Fibroblast of lung (primary cell): Measurements from ENCODE around the gene XYLT1. TPM values are rescaled to one million over a fixed set of nuclear protein-coding genes. Genes with fewer than 3 reads are reported as not detected.
A peak's percentile ranks its signal among the peaks of the same experiment; 100 is the strongest.

Experiments
- DNase-seq, 2 donors: peaks; one replicate each; pipeline versions ENCODE4 v3.0.0 to v3.0.0-alpha.2; 2010; ENCODE audit warnings: low read depth in 2 of 2
- H2AFZ ChIP-seq: 2 replicates; pipeline ENCODE4 v1.5.1; 2012; ENCODE audit warnings: low read length, control low read depth, inconsistent platforms
- H3K27ac ChIP-seq: 2 replicates; pipeline ENCODE4 v1.5.1; 2011; ENCODE audit warnings: low read length, control low read depth; ENCODE audit not compliant: insufficient read depth
- H3K27me3 ChIP-seq: 2 replicates; pipeline ENCODE4 v1.5.1; 2011; ENCODE audit warnings: mild to moderate bottlenecking, low read length; ENCODE audit not compliant: control insufficient read depth, insufficient read depth
- H3K36me3 ChIP-seq: 2 replicates; pipeline ENCODE4 v1.5.1; 2011; ENCODE audit warnings: low read length; ENCODE audit not compliant: control insufficient read depth, insufficient read depth
- H3K4me1 ChIP-seq: 2 replicates; pipeline ENCODE4 v1.5.1; 2011; ENCODE audit warnings: low read length; ENCODE audit not compliant: control insufficient read depth, insufficient read depth; ENCODE audit errors: extremely low read depth
- H3K4me2 ChIP-seq: 2 replicates; pipeline ENCODE4 v1.5.1; 2011; ENCODE audit warnings: low read length, control low read depth; ENCODE audit not compliant: insufficient read depth; ENCODE audit errors: extremely low read depth
- H3K4me3 ChIP-seq, 4 experiments: fragments of 200-600 bp in 1 of 4; sonication (generic) in 1 of 4; replicated peaks in 1 of 4; 2 replicates each; pipeline ENCODE4 v1.5.1; 2011 to 2016; ENCODE audit warnings: low read length in 4 of 4, low read depth in 3 of 4, mild to moderate bottlenecking in 3 of 4, control low read depth in 2 of 4, inconsistent platforms in 1 of 4, mixed read lengths in 1 of 4; ENCODE audit not compliant: insufficient read depth in 1 of 4; ENCODE audit errors: control extremely low read depth in 1 of 4
- H3K79me2 ChIP-seq: 2 replicates; pipeline ENCODE4 v1.5.1; 2012; ENCODE audit warnings: mild to moderate bottlenecking, low read length, inconsistent platforms; ENCODE audit not compliant: control insufficient read depth, insufficient read depth
- H3K9ac ChIP-seq: 2 replicates; pipeline ENCODE4 v1.5.1; 2011; ENCODE audit warnings: mild to moderate bottlenecking, low read length, control low read depth; ENCODE audit not compliant: insufficient read depth
- H3K9me3 ChIP-seq: 2 replicates; pipeline ENCODE4 v1.5.1; 2012; ENCODE audit warnings: low read depth, low read length; ENCODE audit not compliant: control insufficient read depth, insufficient read depth
- H4K20me1 ChIP-seq: 2 replicates; pipeline ENCODE4 v1.5.1; 2011; ENCODE audit warnings: low read length; ENCODE audit not compliant: control insufficient read depth, insufficient read depth; ENCODE audit errors: extremely low read depth
- EZH2 ChIP-seq: IDR thresholded peaks from 2 replicates; pipeline ENCODE4 v1.5.1; 2012; ENCODE audit warnings: low read length, control low read depth, mild to moderate bottlenecking; ENCODE audit errors: missing control alignments
- polyA plus RNA-seq, 2 donors: library from polyadenylated mRNA; depleted of rRNA in 1 of 2; stranded (reverse) in 1 of 2; unstranded in 1 of 2; fragments of >200 nt; gene quantifications; 2 replicates each; pipeline ENCODE4 v1.2.1, GENCODE V29; 2011 to 2012; ENCODE audit warnings: missing spikeins in 1 of 2
- total RNA-seq: library from RNA; depleted of rRNA; stranded (reverse); fragments of >200 nt; gene quantifications from 2 replicates; pipeline ENCODE4 v1.2.1, GENCODE V29; 2014
- TF ChIP-seq, protein P1 (sequence below), 2 donors: IDR thresholded peaks in 1 of 2; conservative IDR thresholded peaks in 1 of 2; 1 replicate in 1 of 2; 2 replicates in 1 of 2; pipeline ENCODE4 v1.5.1; 2011 to 2012; ENCODE audit warnings: low read length in 2 of 2, control low read depth in 1 of 2, inconsistent platforms in 1 of 2, low read depth in 1 of 2, mild to moderate bottlenecking in 1 of 2

XYLT1 gene
- total and polyA plus RNA-seq, 2 donors (not counting 1 experiment from before 2014, with no cell fraction given): 9.3 to 21.8 TPM

DNA sequence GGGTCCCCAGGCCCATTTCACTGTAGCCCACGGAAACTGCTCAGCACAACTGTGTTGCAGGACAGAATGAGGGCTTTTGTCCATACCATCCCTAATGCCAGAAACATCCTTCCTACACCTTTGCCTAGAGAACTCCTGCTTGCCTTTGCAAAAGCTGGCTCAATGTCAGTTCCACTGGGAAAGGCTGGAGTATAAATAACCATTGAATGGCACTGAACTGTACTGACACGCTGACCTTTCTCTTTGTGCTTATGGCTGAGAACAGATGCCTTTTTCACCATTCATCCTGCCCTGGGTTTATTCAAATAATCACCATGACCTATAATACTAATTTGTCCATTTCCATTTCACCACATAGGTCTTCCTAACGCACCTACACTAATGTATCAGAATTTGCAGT lies 300.3 kb downstream of the XYLT1 start:
- no peak overlapping the region for H3K27ac ChIP-seq
- H2AFZ ChIP-seq: no peak overlapping the region
- no peaks in the 10 kb centered on the region for H4K20me1 ChIP-seq
- TF ChIP-seq, protein P1, sequence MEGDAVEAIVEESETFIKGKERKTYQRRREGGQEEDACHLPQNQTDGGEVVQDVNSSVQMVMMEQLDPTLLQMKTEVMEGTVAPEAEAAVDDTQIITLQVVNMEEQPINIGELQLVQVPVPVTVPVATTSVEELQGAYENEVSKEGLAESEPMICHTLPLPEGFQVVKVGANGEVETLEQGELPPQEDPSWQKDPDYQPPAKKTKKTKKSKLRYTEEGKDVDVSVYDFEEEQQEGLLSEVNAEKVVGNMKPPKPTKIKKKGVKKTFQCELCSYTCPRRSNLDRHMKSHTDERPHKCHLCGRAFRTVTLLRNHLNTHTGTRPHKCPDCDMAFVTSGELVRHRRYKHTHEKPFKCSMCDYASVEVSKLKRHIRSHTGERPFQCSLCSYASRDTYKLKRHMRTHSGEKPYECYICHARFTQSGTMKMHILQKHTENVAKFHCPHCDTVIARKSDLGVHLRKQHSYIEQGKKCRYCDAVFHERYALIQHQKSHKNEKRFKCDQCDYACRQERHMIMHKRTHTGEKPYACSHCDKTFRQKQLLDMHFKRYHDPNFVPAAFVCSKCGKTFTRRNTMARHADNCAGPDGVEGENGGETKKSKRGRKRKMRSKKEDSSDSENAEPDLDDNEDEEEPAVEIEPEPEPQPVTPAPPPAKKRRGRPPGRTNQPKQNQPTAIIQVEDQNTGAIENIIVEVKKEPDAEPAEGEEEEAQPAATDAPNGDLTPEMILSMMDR (conservative IDR thresholded peaks at IDR 0.05 in 1 of 2, IDR thresholded peaks at IDR 0.05 in 1 of 2; ENCODE audit: low read depth in 1 of 2, low read length in 2 of 2): no peak
- TF ChIP-seq EZH2: no peak
- H3K36me3 ChIP-seq: no peaks in the 10 kb centered on the region
- no peaks in the 10 kb centered on the region for H3K4me1 ChIP-seq
- H3K27me3 ChIP-seq: no peaks in the 10 kb centered on the region
- no peak overlapping the region for H3K4me2 ChIP-seq
- H3K9me3 ChIP-seq: no peaks in the 10 kb centered on the region
- H3K79me2 ChIP-seq: no peaks in the 10 kb centered on the region
- DNase-seq: no peak
- no peak overlapping the region for H3K9ac ChIP-seq
- H3K4me3 ChIP-seq: no peak overlapping the region

DNA sequence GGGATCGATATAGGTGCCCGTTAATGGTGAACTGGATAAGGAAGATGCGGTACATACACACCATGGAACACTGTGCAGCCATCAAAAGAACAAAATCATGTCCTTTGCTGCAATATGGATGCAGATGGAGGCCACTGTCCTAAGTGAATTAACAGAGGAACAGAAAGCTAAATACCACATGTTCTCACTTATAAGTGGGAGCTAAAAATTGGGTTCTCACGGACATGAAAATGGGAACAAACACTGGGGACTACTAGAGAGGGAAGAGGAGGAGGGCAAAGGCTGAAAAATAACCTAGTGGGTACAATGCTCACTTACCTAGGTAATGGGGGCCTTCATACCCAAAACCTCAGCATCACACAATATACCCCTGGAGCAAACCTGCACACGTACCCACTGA lies 302.6 kb downstream of the XYLT1 start:
- TF ChIP-seq, protein P1 (conservative IDR thresholded peaks at IDR 0.05 in 1 of 2, IDR thresholded peaks at IDR 0.05 in 1 of 2; ENCODE audit: low read depth in 1 of 2, low read length in 2 of 2): no peak
- no peak for DNase-seq
- Histone ChIP-seq H3K79me2 (no peaks in the 10 kb centered on the region), H3K9me3 (no peaks in the 10 kb centered on the region), H3K4me1 (no peaks in the 10 kb centered on the region), H3K9ac (no peak overlapping the region), H3K4me3 (no peak overlapping the region), H2AFZ (no peak overlapping the region), H3K4me2 (no peak overlapping the region), H3K27ac (no peak overlapping the region), H4K20me1 (no peaks in the 10 kb centered on the region), H3K27me3 (no peaks in the 10 kb centered on the region), H3K36me3 (no peaks in the 10 kb centered on the region)

GRCh38 chr16:17166095-17166494 lies 304.7 kb downstream of the XYLT1 start:
- no peaks in the 10 kb centered on the region for H3K9me3 ChIP-seq

More at GRCh38 chr16:17166095-17166494, 304.7 kb downstream of the XYLT1 start:
- H3K9ac ChIP-seq: no peak overlapping the region
- no peaks in the 10 kb centered on the region for H3K27me3 ChIP-seq
- no peaks in the 10 kb centered on the region for H3K4me1 ChIP-seq
- H2AFZ ChIP-seq: no peak overlapping the region
- H3K4me3 ChIP-seq: no peak overlapping the region
- no peaks in the 10 kb centered on the region for H3K79me2 ChIP-seq
- H3K27ac ChIP-seq: no peak overlapping the region
- TF ChIP-seq, protein P1 (conservative IDR thresholded peaks at IDR 0.05 in 1 of 2, IDR thresholded peaks at IDR 0.05 in 1 of 2; ENCODE audit: low read depth in 1 of 2, low read length in 2 of 2): no peak
- no peak for TF ChIP-seq EZH2
- H3K36me3 ChIP-seq: no peaks in the 10 kb centered on the region
- DNase-seq: peak; percentile 5 to 19
- no peak overlapping the region for H3K4me2 ChIP-seq
- H4K20me1 ChIP-seq: no peaks in the 10 kb centered on the region
